ENCODE measurements around the gene ATP9B.

- TF ChIP-seq CTCF (IDR thresholded peaks at IDR 0.05) (no peak), EZH2 (IDR thresholded peaks at IDR 0.05) (no peak)
These were observed 331.6 kb downstream of the ATP9B start for GRCh38 chr18:79400591-79401381.
